ENCODE results near the gene PLXNC1. TPM values are rescaled to one million over a fixed set of nuclear protein-coding genes. Genes with fewer than 3 reads are reported as not detected.

Gene PLXNC1
- total and polyA plus RNA-seq, 8 donors = 0.40 to 16.5 (median 2.6) TPM

GRCh38 chr12:94109160-94109559 lies 39.2 kb upstream of the PLXNC1 start:
- Histone ChIP-seq H3K4me3 (no peak overlapping the region), H3K27ac (no peak overlapping the region), H3K27me3 (peaks cover 0 to 38% (median 10%) of the 10 kb centered on the region in 3 donors), H3K9me3 (peaks cover 0 to 6% (median 0%) of the 10 kb centered on the region in 4 donors), H3K4me1 (no peaks in the 10 kb centered on the region), H3K36me3 (no peaks in the 10 kb centered on the region)
- TF ChIP-seq EP300 (IDR thresholded peaks at IDR 0.05) = no peak
- no peak for TF ChIP-seq POLR2AphosphoS5 (IDR thresholded peaks at IDR 0.05)
- 20 to 67% (median 25%) methylated on average over 2 to 5 of the region's 5 CpGs for WGBS, 5 donors
- intact Hi-C loops (cut with DNase I; ENCODE audit: low total_unique reads) = no loop called here
- peak in 1 of 2 donors; percentile 10 for DNase-seq

DNA sequence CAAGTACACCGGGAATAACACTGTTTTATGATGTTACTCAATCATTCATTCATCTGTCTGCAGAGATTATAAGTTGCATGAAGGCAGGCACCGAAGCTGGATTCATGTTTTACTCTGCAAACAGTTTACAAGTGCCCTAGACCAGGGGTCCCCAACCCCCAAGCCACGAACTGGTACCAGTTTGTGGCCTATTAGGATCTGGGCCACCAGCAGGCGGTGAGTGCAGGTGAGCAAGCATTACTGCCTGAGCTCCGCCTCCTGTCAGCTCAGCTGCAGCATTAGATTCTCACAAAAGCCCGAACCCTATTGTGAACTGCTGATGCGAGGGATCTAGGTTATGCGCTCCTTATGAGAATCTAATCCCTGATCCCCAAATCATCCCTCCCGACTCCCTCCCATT lies 38.1 kb upstream of the PLXNC1 start:
- H3K4me1 ChIP-seq = no peaks in the 10 kb centered on the region
- no peak for TF ChIP-seq POLR2A (IDR thresholded peaks at IDR 0.05)
- H3K4me3 ChIP-seq = no peak overlapping the region
- H3K9me3 ChIP-seq = peaks cover 0 to 6% (median 0%) of the 10 kb centered on the region in 4 donors
- WGBS, 5 donors = 88 to 89% (median 88%) methylated on average over 9 of the region's 9 CpGs
- intact Hi-C loops (cut with DNase I; ENCODE audit: low total_unique reads) = no loop called here
- DNase-seq = no peak
- H3K36me3 ChIP-seq = no peaks in the 10 kb centered on the region
- no peak overlapping the region for H3K27ac ChIP-seq
- H3K27me3 ChIP-seq = peaks cover 0 to 28% (median 3%) of the 10 kb centered on the region in 3 donors

DNA sequence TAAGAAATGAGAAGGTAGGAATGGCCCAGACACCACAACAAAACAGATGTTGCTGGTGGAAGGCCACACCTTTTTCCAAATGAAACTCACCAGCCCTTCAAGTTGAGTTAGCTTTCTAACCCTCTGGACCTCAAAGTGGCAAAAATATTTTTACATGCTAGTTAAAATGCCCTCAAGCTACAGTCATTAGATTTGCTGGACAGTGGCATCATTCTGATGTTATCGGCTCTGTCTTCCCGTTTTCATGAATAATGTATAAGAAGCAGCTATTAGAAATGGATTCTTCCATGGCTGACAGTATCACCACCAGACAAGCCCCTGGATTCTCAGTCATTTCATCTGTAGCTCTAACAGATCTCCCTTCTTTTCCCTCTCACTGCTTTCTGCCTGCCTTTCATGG lies 37.1 kb upstream of the PLXNC1 start:
- Histone ChIP-seq H3K27me3 (peaks cover 0 to 18% (median 3%) of the 10 kb centered on the region in 3 donors), H3K9me3 (peaks cover 0 to 6% (median 0%) of the 10 kb centered on the region in 4 donors), H3K27ac (no peak overlapping the region), H3K36me3 (no peaks in the 10 kb centered on the region), H3K4me3 (no peak overlapping the region), H3K4me1 (no peaks in the 10 kb centered on the region)
- intact Hi-C loops (cut with DNase I; ENCODE audit: low total_unique reads) = no loop called here
- no peak for TF ChIP-seq POLR2AphosphoS5 (IDR thresholded peaks at IDR 0.05)
- no peak for TF ChIP-seq POLR2A (IDR thresholded peaks at IDR 0.05)
- TF ChIP-seq EP300 (IDR thresholded peaks at IDR 0.05) = no peak
- TF ChIP-seq CTCF (IDR thresholded peaks at IDR 0.05) = no peak
- WGBS, 5 donors = 86 to 97% (median 90%) methylated on average over 2 of the region's 2 CpGs
- DNase-seq = no peak

DNA sequence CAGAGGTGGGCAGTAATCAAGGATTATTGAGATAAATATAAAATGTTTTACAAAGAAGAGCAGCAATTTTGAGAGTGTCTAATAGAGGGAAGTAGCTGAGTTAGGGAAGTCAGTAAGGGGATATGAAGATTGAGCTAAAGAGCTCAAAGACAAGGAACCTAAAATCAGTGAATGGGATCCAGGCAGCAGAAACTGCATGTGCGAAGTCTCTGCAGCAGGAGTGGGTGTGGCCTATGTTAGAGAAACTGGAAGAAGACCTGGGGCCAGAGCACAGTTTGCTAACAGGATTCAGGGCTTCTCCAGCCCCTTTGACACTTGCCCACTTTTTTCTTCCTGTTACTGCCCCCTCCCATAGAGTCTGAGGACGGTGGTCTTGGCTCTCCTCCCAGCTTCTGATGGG lies 36.3 kb upstream of the PLXNC1 start:
- peaks cover 0 to 6% (median 0%) of the 10 kb centered on the region in 4 donors for H3K9me3 ChIP-seq
- 47 to 60% (median 55%) methylated on average over 2 of the region's 2 CpGs for WGBS, 5 donors
- H3K4me3 ChIP-seq = no peak overlapping the region
- peaks cover 0 to 15% (median 3%) of the 10 kb centered on the region in 3 donors for H3K27me3 ChIP-seq
- no peaks in the 10 kb centered on the region for H3K4me1 ChIP-seq
- intact Hi-C loops (cut with DNase I; ENCODE audit: low total_unique reads) = no loop called here
- no peaks in the 10 kb centered on the region for H3K36me3 ChIP-seq
- no peak overlapping the region for H3K27ac ChIP-seq
- TF ChIP-seq CTCF (IDR thresholded peaks at IDR 0.05) = no peak
- TF ChIP-seq POLR2A (IDR thresholded peaks at IDR 0.05) = no peak
- no peak for TF ChIP-seq POLR2AphosphoS5 (IDR thresholded peaks at IDR 0.05)
- peak in 1 of 2 donors; percentile 31 for DNase-seq

- H3K9me3 ChIP-seq = peaks cover 0 to 6% (median 0%) of the 10 kb centered on the region in 4 donors
- WGBS, 5 donors = 88 to 94% (median 92%) methylated on average over 4 of the region's 4 CpGs
- no peak overlapping the region for H3K4me3 ChIP-seq
- no peaks in the 10 kb centered on the region for H3K36me3 ChIP-seq
- no peak for DNase-seq
- H3K4me1 ChIP-seq = no peaks in the 10 kb centered on the region
- no peak for TF ChIP-seq POLR2AphosphoS5 (IDR thresholded peaks at IDR 0.05)
- TF ChIP-seq CTCF (IDR thresholded peaks at IDR 0.05) = no peak
- no peak for TF ChIP-seq EP300 (IDR thresholded peaks at IDR 0.05)
- no peak for TF ChIP-seq POLR2A (IDR thresholded peaks at IDR 0.05)
- intact Hi-C loops (cut with DNase I; ENCODE audit: low total_unique reads) = no loop called here
- no peak overlapping the region for H3K27ac ChIP-seq
- peaks cover 0 to 6% (median 0%) of the 10 kb centered on the region in 3 donors for H3K27me3 ChIP-seq
These were observed 34.2 kb upstream of the PLXNC1 start for GRCh38 chr12:94114166-94114565.
